Activated CD4-positive, alpha-beta T cell treated with anti-CD3 and anti-CD28 coated beads, Interleukin-2, amount 50 U/mL, for 24 hours (primary cell): Measurements from ENCODE around the gene GIGYF2.
"Not testable (repeated sequence)": the region's sequence is repeated elsewhere in the genome, so short reads cannot be mapped to it uniquely, and the experiment has no call there.

Source experiments
- DNase-seq, 2 donors: peaks; one replicate each; pipeline ENCODE4 v3.0.0-alpha.2; 2020; ENCODE audit warnings: low read depth in 1 of 2, low spot score in 1 of 2

GIGYF2 gene

GRCh38 chr2:232891621-232892071 lies 194.5 kb downstream of the GIGYF2 start:
- no peak for DNase-seq

GRCh38 chr2:232892221-232892620 lies 195.1 kb downstream of the GIGYF2 start:
- no peak for DNase-seq

- DNase-seq = no peak
These were observed 195.7 kb downstream of the GIGYF2 start for GRCh38 chr2:232892843-232893242.

- no peak for DNase-seq
These were observed 196.7 kb downstream of the GIGYF2 start for GRCh38 chr2:232893834-232894233.

- no peak for DNase-seq
These were observed 197.1 kb downstream of the GIGYF2 start for GRCh38 chr2:232894251-232894650.

GRCh38 chr2:232894746-232895145 lies 197.6 kb downstream of the GIGYF2 start:
- DNase-seq = no peak

GRCh38 chr2:232896111-232896510 lies 199.0 kb downstream of the GIGYF2 start:
- DNase-seq = no peak

- no peak for DNase-seq
These were observed 199.8 kb downstream of the GIGYF2 start for GRCh38 chr2:232896720-232897597.

- peak in 1 of 2 donors; percentile 30 for DNase-seq
These were observed 200.7 kb downstream of the GIGYF2 start for GRCh38 chr2:232897598-232898408.

GRCh38 chr2:232898592-232899543 lies 201.7 kb downstream of the GIGYF2 start:
- DNase-seq = no peak

- DNase-seq = no peak
These were observed 203.9 kb downstream of the GIGYF2 start for GRCh38 chr2:232900811-232901735.

- DNase-seq = no peak
These were observed 204.8 kb downstream of the GIGYF2 start for GRCh38 chr2:232901736-232902578.

- DNase-seq = no peak
These were observed 206.9 kb downstream of the GIGYF2 start for GRCh38 chr2:232903989-232904388.

- DNase-seq = not testable (repeated sequence)
These were observed 210.0 kb downstream of the GIGYF2 start for GRCh38 chr2:232906867-232907717.

- not testable (repeated sequence) for DNase-seq
These were observed 210.6 kb downstream of the GIGYF2 start for GRCh38 chr2:232907718-232908085.

GRCh38 chr2:232908695-232909094 lies 211.6 kb downstream of the GIGYF2 start:
- DNase-seq = no peak
